NCI-H524 (cell line): ENCODE results near the gene HOXD4.
A peak's percentile ranks its signal among the peaks of the same experiment; 100 is the strongest.

Source experiments
- DNase-seq, 2 experiments: peaks; one replicate each; lab custom pipeline; 2025; lab: John Stamatoyannopoulos, UW

The HOXD4 gene

DNA sequence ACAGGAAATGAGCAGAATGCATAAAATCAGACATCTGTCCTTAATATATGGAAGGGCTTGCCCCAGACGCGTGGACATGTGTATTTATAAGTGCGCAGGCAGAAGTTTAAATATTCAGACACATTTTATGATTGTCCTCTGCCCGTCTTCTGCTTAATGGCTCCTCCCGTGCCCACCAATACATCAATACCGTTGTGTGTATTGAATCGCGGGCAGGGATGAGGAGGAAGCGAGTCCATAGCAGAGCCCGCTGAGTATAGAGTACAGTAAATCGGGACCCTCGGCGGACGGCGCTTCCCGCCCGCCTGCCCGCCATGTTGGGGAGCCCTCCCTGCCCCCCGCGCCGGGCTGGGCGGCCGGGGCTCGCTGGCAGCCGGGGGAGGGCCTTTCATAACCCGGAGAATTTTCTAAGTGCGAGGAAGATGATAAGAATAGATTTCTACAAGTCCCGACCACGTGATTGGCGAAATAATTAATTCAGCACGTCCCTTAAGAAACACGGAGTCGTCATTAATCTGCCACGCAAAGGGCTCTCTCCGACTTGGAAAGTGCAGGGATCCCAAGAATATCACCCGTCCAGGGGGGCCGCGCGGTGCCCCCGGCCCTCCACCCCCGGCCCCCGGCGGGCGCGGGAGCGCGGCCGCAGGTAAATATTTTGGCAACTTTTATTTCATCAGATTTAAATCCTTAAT lies 5.6 kb downstream of the HOXD4 start, which contains the start of gene HOXD3:
Gene HOXD3, plus strand, starts transcription at position 501 of the 692 bp plus-strand sequence. CDS start 11,808 bp downstream, outside the sequence.
- peak; percentile 15 to 47 for DNase-seq

GRCh38 chr2:176157499-176158185 lies 6.3 kb downstream of the HOXD4 start:
- peak; percentile 14 to 55 for DNase-seq

DNA sequence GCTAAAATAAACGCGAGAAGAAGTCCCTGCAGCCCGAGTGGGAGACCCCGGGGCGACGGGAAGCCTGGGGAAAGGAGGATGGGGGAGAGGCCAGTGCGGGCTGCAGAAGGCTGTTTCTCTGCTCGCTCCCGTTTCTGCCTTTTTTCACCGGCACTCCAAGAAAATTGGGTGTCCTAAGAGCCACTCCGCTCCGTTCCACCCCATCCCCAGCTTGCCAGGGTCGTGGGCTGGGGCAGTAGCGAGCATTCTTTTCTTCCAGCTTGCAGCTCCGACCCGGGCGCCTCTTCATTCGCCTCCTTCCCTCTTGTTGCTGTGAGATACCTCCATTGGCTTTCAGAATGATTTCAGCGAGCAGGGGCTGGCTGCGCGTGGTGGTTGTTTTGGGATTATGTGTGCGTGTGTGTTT lies 6.8 kb downstream of the HOXD4 start:
- peak; percentile 55 to 56 for DNase-seq

DNA sequence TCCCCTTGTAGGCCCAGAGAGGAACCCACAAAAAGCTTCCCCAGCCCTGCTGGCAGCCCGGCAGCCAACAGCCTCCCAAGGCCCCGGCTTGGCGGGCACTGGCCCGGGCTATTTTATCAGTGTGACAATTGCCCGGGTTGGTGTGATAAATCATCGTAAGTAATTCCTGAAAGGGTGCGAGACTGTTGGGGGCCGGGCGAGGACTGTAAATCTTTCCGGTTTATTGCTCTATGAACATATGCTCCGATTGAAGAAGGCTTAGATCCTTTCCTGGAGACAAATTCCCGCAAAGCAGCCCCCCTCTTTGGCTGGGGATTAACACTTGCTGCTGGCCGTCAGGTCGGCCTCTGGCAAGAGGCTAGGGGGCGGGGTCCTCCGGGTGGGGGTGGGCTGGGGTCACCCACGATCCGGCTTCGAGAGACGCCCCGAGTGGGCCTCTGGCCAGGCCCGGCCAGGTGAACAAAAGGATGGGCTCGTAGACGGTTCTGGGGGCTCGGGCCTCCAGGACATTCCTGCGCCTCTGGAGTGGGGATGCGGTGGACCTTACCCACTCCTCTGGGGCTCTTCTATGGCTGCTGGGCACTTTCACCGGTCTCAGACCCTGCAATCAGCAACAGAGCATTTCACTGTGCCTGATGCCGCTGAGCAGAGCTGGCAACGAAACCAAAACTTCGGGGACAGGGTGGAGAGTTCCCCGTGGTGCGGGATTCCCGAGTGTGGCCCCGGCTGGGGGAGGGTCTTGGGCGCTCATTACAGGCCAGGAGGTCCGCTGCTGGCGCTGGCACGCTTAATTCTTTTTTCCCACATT lies 7.7 kb downstream of the HOXD4 start:
- peak; percentile 77 to 92 for DNase-seq

DNA sequence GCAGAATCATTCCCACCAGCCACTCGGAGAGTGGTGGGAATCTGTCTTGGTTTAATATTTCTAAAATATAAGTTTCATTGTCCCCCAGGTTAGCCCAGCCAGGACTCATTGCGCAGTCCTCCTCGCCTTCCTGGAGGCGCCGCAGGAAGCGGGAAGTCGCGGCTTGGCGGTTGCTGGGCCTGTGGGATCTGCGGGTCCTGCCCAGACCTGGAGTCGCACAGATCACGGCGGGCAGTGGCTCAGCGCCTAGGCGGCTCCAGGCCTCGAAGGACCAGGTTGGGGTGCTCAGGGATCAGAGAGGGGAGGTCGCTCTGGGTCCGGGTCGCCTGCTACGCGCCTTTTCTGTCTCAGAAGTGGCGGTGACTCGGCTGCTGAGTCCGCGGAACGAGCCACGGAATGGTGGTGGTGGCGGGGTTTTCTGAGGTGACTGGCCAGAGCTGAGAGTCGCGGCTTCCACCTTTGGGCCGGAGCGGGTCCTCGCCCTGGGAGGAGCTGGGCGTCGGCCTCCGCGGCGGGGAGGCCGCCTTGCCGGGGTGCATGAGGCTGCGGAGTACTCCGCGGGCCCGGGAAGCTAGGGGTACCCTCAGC lies 8.4 kb downstream of the HOXD4 start:
- DNase-seq: no peak

GRCh38 chr2:176160251-176160985 lies 9.1 kb downstream of the HOXD4 start:
- DNase-seq: no peak

DNA sequence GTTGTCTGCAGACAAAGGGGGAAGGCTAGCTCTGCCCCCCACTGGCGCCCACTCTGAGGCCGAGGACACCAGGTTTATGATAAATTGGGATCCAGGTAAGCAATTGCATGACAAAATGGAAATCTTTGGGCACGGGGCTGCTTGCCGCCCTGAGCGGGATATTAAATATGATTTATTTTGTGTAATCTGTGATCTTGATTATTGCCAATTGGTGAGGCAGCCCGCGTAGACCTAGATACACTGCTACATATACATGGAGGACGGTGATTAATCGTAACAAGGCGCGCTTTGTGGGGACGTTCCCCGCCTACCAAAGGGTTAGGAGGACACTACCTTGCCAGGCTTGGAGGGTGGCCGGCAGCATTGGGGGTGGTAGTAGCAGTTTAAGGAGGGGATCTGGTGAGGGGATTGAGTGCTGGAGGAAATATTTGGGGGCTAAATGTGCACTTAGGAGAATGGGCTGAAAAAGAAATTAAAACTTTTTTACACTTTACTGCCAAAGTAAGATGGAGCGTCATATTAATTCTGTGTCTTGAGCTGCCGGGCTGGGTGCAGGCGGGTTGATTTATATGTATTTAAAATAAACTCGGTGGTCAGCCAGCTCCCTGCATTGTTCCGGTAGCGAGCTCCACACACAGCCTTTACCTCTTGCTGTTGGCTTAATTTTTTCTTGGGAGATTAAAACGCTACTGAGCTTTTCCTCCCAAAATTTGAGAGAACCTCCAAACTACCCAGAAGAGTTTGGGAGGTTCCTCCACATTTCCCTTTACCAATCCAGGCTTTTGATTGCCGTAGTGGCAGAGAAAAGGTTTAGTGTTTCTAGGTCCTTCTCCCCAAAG lies 9.9 kb downstream of the HOXD4 start:
- DNase-seq: no peak

- DNase-seq: no peak
These were observed 10.7 kb downstream of the HOXD4 start for GRCh38 chr2:176161825-176162626.

- DNase-seq: no peak
These were observed 11.7 kb downstream of the HOXD4 start for GRCh38 chr2:176162911-176163671.

DNA sequence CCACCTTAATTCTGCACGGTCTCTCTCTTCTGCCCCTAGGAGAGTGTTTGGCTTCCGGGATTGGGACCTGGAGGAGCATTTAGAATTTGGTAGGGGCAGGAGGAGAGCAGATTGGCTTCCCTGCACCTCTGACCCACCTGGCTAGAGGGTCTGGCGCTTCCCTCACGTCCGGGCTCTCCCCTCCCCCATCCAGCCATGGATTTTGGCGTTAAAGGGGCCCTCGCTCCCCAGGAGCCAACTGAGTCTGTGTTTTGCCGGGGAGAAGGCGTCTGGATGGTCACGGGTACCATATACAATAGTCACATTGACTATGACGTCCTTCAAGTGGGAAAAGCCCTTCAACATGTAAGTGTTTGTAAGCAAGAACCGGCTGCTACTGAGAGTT lies 12.3 kb downstream of the HOXD4 start:
- DNase-seq: no peak

DNA sequence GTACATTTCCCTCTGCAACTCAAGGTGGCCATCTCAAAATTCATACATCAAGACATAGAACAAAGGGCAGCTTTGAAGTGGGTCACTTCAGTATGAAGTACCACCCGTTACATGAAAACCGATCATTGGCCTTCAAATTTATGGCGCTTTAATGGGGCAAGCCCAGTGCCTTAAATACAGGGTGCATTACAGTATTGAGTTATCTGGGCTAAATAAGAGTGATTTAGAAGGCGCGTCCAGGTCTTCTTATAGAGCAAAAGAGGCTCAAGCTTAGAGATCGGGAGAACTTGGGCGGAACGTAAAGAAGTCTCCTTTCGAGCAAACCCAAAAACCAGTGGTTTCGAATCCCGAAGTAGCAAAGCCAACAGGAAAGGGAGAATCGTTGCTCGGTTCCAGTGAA lies 12.9 kb downstream of the HOXD4 start:
- no peak for DNase-seq

GRCh38 chr2:176164611-176165369 lies 13.4 kb downstream of the HOXD4 start:
- no peak for DNase-seq

DNA sequence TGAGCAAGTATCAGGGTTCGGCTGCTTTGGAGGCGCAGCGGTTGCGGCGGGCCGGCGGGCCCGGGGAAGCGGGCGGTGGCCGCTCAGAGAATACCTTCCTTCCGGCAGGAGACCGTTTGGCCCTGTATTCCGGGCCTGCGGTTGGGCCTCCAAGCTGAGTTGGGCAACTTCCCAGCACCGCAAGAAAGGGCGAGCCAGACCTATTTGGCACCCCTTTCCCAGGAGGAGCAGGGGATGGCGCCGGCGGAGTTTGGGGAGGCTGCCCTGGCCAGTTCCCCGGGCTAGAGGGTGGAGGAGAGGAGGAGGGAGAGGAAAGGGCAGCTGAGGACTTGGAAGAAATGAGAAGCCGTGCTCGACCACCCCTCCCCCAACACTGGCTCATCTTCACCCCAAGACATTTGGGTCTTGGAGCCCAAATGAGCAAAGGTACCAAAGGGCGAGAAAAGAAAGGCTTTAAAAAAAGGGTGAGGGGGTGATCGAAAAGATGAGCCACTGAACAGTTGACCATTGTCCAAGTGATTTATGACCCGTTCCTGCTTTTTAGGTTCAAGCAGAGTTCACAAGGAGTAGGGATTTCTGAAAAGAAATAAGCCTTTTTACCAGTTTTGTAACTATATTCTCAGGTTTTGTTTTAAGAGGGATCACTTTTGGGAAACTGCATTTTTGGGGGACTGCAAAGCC lies 14.2 kb downstream of the HOXD4 start:
- DNase-seq: no peak

- DNase-seq: no peak
These were observed 14.9 kb downstream of the HOXD4 start for GRCh38 chr2:176166272-176166671.

DNA sequence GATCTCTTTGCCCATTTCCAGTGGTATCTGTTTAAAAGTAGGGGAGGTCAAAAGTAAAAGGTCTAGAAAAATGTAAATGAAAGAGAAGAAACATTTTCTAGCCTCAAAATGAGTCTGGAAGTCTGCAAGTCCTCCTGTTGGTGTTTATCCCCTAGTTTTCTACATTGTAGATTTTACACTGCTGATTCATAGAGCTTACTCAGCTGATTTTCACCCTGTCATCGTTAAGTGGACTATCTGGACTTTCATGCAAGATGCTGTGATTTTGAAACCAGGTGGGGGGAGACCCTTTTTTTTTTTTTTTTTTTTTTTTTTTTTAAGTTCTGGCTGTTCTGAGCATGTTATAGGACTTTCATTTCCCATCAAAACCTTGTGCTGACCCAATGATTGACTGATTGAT lies 16.0 kb downstream of the HOXD4 start:
- no peak for DNase-seq

DNA sequence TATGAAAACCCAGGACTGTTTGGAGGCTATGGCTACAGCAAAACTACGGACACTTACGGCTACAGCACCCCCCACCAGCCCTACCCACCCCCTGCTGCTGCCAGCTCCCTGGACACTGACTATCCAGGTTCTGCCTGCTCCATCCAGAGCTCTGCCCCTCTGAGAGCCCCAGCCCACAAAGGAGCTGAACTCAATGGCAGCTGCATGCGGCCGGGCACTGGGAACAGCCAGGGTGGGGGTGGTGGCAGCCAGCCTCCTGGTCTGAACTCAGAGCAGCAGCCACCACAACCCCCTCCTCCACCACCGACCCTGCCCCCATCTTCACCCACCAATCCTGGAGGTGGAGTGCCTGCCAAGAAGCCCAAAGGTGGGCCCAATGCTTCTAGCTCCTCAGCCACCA lies 17.8 kb downstream of the HOXD4 start:
- no peak for DNase-seq

- DNase-seq: no peak
These were observed 18.4 kb downstream of the HOXD4 start for GRCh38 chr2:176169711-176170110.
